Retinal pigment epithelial cell (primary cell): ENCODE data around the gene TAS2R41.

Experiments
- DNase-seq: peaks from one replicate; pipeline ENCODE4 v3.0.0-alpha.2; 2010; ENCODE audit warnings: low read depth
- H3K4me3 ChIP-seq: 2 replicates; pipeline ENCODE4 v1.5.1; 2011; ENCODE audit warnings: mild to moderate bottlenecking, low read length, control low read depth, moderate library complexity
- TF ChIP-seq, protein P1 (sequence below): conservative IDR thresholded peaks from 2 replicates; pipeline ENCODE4 v1.5.1; 2011; ENCODE audit warnings: low read depth, low read length, control low read depth, inconsistent platforms

TAS2R41 gene

DNA sequence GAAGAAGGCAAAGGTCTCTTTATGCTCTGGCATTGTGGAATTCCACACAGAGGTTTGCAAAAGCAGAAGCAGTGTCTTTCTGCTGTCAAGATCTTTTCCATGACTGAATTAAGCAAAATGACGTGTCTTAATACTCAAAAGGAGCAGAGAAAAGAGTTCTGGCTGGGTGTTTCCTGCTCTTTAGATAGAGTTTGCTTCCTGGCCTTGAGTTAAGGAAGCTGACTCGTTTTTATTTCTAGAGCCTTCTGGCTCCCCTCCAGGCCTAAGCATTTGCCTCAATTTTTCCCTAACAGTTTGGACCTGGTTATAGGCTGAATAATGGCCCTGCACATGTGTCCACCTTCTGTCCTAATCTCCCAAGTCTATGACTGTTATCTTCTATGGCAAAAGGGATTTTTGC, 21.6 kb downstream of the TAS2R41 start:
- TF ChIP-seq, protein P1, sequence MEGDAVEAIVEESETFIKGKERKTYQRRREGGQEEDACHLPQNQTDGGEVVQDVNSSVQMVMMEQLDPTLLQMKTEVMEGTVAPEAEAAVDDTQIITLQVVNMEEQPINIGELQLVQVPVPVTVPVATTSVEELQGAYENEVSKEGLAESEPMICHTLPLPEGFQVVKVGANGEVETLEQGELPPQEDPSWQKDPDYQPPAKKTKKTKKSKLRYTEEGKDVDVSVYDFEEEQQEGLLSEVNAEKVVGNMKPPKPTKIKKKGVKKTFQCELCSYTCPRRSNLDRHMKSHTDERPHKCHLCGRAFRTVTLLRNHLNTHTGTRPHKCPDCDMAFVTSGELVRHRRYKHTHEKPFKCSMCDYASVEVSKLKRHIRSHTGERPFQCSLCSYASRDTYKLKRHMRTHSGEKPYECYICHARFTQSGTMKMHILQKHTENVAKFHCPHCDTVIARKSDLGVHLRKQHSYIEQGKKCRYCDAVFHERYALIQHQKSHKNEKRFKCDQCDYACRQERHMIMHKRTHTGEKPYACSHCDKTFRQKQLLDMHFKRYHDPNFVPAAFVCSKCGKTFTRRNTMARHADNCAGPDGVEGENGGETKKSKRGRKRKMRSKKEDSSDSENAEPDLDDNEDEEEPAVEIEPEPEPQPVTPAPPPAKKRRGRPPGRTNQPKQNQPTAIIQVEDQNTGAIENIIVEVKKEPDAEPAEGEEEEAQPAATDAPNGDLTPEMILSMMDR = no peak
- no peak overlapping the region for H3K4me3 ChIP-seq
- no peak for DNase-seq

DNA sequence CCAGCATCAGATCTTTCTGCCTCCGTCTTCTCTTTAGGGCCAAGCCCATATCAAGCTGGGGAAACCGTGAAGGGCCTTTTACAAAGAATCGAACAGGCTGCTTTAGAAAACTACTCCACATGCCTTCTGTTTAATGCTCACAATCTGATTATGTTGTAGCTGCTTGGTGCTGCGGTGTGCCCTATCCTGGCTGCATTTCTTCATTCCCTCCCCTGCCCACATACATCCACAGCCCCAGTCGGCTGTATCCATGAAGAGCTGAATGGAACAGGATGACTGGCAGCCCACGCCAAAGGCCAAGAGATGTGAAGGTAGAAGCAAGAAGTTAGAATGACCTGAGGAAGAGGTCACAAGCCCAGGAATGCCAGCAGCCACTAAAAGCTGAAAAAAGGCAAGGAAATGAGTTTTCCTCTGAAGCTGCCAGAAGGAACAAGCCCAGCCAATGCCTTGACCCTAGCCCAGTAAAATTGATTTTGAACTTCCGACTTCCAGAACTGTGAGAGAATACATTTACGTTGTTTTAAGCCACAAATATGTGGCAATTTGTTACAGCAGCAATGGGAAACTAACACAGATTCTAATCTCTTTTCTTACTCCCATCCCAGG, 22.2 kb downstream of the TAS2R41 start:
- TF ChIP-seq, protein P1 = no peak
- no peak for DNase-seq
- H3K4me3 ChIP-seq = no peak overlapping the region

DNA sequence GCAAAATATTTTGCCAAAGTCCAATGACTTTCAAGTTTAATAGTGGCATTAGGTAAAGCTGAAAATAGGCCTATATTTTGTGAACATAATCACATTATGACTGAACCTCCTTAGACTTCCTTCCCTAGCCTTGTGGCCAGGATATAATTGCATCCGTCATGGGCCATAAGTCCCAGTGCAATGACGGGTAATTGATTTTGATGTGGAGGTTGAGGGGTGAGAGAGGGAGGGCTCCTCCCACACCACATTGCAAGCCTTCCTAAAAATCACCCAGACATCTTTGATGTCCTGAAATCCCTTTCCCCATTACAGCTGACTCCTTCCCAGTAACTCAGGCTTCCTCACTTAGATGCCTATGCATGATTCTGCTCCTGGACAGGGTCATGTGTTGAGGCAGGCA, 25.6 kb downstream of the TAS2R41 start:
- TF ChIP-seq, protein P1 = no peak
- H3K4me3 ChIP-seq = no peak overlapping the region
- no peak for DNase-seq

DNA sequence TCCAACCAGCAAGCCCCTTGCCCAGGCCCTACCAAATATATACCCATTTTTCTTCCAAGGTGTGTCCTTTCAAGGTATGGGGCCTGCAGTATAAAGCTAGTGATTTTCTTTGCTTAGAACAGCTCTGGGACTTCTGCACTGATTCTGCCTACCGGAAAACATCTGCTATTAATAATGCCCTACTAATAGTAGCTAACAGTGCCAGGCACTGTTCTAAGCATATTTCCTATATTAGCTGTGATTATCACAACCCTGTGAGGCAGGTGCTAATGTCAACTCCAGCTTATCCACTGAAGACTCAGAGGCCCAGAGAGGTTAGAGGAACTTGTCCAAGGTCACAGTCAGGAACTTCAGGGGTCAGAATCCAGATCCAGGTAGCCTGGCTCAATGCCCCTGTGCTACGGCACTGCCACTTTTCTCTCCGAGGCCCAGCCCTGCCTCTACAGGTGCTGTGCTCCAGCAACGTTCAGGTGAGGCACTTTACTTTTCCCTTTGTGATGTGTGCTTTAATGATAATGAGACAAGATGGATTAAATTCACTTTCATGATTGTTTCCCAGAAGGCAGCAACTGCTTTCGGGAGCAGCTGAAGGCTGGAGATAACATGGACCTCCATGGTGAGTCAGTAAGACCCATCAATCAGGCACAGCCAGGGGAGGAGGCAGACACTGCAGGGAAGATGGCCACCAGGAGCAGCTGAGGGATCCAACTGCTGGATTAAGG, 26.7 kb downstream of the TAS2R41 start:
- TF ChIP-seq, protein P1 = no peak
- H3K4me3 ChIP-seq = no peak overlapping the region
- no peak for DNase-seq

DNA sequence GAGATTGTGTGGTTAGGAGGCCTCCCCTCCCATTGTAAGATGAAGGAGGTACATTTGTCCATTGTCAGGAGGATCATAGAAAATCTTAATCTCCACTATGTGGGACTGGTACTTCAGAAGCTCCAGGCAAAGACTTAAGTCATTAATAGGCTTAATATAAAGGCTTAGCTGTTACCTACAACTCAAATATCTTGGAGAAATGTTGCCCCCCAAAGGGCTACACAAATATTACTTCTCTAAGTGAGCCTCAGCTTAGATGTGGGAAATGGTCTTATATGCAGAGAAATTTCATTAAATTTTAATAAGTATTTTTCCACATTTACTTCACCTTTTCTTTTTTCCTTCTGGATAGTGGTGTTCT, 27.2 kb downstream of the TAS2R41 start:
- H3K4me3 ChIP-seq = no peak overlapping the region
- TF ChIP-seq, protein P1 = peak; percentile 22
- DNase-seq = no peak

DNA sequence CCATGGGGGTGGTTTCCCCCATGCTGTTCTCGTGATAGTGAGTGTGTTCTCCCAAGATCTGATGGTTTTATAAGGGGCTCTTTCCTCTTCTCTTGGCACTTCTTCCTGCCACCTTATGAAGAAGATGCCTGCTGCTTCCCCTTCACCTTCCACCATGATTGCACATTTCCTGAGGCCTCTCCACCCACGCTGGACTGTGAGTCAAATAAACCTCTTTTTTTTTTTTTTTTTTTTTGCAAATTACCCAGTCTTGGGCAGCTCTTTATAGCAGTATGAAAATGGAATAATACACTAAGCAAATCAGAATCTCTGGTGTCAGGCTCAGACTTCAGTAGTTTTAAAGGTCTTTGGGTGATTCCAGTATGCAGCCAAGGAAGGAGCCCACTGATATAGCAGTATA, 28.2 kb downstream of the TAS2R41 start:
- no peak overlapping the region for H3K4me3 ChIP-seq
- no peak for DNase-seq
- TF ChIP-seq, protein P1 = no peak

DNA sequence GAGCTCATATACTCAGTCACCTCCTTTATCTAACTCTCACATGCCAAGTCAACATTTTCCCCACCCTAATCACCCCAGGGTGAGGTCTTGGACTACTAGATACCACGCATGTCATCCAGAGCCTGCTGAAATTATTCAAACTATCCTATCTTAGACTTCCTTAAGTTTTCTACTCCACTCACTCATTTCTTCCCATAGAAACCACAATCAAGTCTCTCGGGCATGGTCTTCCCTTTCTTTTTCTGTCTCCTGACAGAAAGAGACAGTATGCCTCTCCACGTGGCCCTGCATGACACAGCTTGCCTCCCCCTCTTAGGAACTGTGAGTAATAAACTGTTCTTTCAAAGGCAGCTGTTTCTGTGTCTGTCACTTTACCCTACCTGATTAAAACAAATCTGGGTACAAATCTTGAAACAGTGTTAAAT, 29.4 kb downstream of the TAS2R41 start:
- TF ChIP-seq, protein P1 = no peak
- no peak overlapping the region for H3K4me3 ChIP-seq
- no peak for DNase-seq
